ENCODE results near the gene MR1. TPM values are rescaled to one million over a fixed set of nuclear protein-coding genes. Genes with fewer than 3 reads are reported as not detected.

Gene MR1
- polyA plus RNA-seq, 1 of the 3 experiments (the other 2 are of a cell fraction), result 7.0 TPM

DNA sequence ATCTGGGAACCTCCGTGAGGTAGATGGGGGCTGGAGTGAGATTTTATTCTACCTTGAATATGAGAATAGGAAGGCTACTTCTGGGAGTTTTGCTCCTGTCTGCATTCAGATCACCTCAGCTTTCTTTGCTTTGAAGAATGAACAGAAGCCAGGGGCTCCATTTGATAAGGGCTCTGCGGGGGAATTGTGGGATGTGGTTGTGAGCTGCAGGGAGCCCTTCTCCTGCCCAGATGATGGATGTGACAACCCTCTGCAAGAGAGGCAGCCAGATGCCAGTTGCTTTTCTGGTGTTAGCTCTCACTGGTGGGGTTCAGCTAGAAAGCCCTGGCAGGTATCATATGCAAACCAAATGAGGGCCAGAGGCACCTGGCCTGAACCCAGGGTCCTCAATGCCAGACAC, 76.2 kb downstream of the MR1 start:
- Histone ChIP-seq H3F3A (replicated peaks; ENCODE audit: insufficient read depth) (peaks cover 23% of the 10 kb centered on the region), H3K79me2 (ENCODE audit: insufficient read depth) (no peaks in the 10 kb centered on the region), H3K36me3 (replicated peaks in 1 of 2; ENCODE audit: control insufficient read depth in 1 of 2, insufficient read depth in 2 of 2, low read length in 1 of 2) (no peaks in the 10 kb centered on the region), H2AFZ (ENCODE audit: low read depth) (no peak overlapping the region), H3K9me3 (no peaks in the 10 kb centered on the region), H3K4me2 (no peak overlapping the region), H4K20me1 (ENCODE audit: insufficient read depth) (no peaks in the 10 kb centered on the region), H3K4me1 (ENCODE audit: control insufficient read depth in 1 of 2, insufficient read depth in 2 of 2, low read depth in 1 of 2, low read length in 1 of 2) (peaks cover 18 to 32% of the 10 kb centered on the region in 2 experiments), H3K9me2 (no peaks in the 10 kb centered on the region), H3K9ac (no peak overlapping the region), H3K27me3 (ENCODE audit: insufficient read depth) (no peaks in the 10 kb centered on the region), H3K27ac (ENCODE audit: low read depth in 2 of 2, low read length in 1 of 2) (no peak overlapping the region), H3K4me3 (ENCODE audit: low read depth in 2 of 2, low read length in 1 of 2) (no peak overlapping the region)
- no peak for DNase-seq
- TF ChIP-seq, protein P1, sequence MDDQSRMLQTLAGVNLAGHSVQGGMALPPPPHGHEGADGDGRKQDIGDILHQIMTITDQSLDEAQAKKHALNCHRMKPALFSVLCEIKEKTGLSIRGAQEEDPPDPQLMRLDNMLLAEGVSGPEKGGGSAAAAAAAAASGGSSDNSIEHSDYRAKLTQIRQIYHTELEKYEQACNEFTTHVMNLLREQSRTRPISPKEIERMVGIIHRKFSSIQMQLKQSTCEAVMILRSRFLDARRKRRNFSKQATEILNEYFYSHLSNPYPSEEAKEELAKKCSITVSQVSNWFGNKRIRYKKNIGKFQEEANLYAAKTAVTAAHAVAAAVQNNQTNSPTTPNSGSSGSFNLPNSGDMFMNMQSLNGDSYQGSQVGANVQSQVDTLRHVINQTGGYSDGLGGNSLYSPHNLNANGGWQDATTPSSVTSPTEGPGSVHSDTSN (IDR thresholded peaks at IDR 0.05), result 0 out of 2 replicates have a peak, but pooled peaks have one; percentile 15
- TF ChIP-seq, protein P2, sequence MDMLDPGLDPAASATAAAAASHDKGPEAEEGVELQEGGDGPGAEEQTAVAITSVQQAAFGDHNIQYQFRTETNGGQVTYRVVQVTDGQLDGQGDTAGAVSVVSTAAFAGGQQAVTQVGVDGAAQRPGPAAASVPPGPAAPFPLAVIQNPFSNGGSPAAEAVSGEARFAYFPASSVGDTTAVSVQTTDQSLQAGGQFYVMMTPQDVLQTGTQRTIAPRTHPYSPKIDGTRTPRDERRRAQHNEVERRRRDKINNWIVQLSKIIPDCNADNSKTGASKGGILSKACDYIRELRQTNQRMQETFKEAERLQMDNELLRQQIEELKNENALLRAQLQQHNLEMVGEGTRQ (IDR thresholded peaks at IDR 0.05; ENCODE audit: borderline replicate concordance, low read depth, low read length), result no peak
- POLR2A ChIA-PET, result interaction anchor here (1.2 to 1.6 kb wide), 2 partner anchors 13 to 21 kb away, joined by 5 read pairs; partner anchors contain the start of gene IER5
- CTCF ChIA-PET, result interaction anchor here (0.8 to 18.5 kb wide), 3 partner anchors 12 to 32 kb away, joined by 3 to 143 read pairs (median 3); no protein-coding TSS in a partner anchor
- WGBS (ENCODE audit: low lambda C conversion rate), result 76% methylated on average over 2 of the region's 2 CpGs

Other genes with a start within 250 kb of the MR1 start
- 1.1 and 1.2 TPM in 2 replicates for gene KIAA1614, start 121.1 kb upstream of the MR1 start, polyA plus RNA-seq (2012; rRNA removed)
- 11.6 and 16.1 TPM in 2 replicates for gene STX6, start 11.1 kb upstream of the MR1 start, polyA plus RNA-seq (2012; rRNA removed)
- 46.2 and 52.9 TPM in 2 replicates for gene IER5, start 54.7 kb downstream of the MR1 start, polyA plus RNA-seq (2012; rRNA removed)

Measured in SK-N-SH (cell line).